HFF-Myc (cell line): ENCODE data around the gene MSMO1.
"Not testable (repeated sequence)": the region's sequence is repeated elsewhere in the genome, so short reads cannot be mapped to it uniquely, and the experiment has no call there.

Experiments
- DNase-seq: peaks from one replicate; pipeline ENCODE4 v3.0.0-alpha.2; 2011; ENCODE audit warnings: low read depth; ENCODE audit errors: extremely low read depth
- H3K4me3 ChIP-seq: replicated peaks from 2 replicates; pipeline ENCODE4 v1.5.1; 2011; ENCODE audit warnings: low read depth, mild to moderate bottlenecking, control low read depth, low read length
- CTCF ChIP-seq: IDR thresholded peaks from 2 replicates; pipeline ENCODE4 v1.5.1; 2012; ENCODE audit warnings: mild to moderate bottlenecking, low read depth, low read length, control low read depth; ENCODE audit errors: missing control alignments

The MSMO1 gene

GRCh38 chr4:165327211-165328100 lies at the start of gene MSMO1:
Gene MSMO1, plus strand, starts transcription at chr4:165327669. Its CDS starts 5,702 bp downstream, at chr4:165333371.
- no peak for TF ChIP-seq CTCF

DNA sequence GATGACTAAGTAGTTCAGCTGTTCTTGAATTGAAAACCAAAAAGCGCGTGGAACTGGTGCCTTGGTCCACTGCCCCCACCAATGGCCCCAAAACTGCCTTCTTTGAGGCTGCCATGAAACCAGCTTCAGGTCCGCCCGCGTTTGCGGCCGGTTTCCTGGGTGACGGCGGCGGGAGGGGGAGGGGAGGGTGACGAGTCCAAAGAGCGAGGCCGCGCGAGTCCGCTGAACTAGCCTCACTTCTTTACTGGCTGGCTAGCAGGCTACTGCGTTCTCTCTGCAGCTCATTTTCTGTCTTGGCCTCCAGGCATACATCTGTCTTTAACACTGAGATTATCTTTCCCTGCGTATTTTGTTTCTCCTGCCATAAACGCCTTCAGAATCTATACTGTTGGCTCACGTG lies 47.9 kb upstream of the MSMO1 start:
- not testable (repeated sequence) for H3K4me3 ChIP-seq, DNase-seq

More at GRCh38 chr4:165327211-165328100, at the start of gene MSMO1:
- peak within 1 kb of the TSS; percentile 65 for H3K4me3 ChIP-seq
- DNase-seq = peak; percentile 97

DNA sequence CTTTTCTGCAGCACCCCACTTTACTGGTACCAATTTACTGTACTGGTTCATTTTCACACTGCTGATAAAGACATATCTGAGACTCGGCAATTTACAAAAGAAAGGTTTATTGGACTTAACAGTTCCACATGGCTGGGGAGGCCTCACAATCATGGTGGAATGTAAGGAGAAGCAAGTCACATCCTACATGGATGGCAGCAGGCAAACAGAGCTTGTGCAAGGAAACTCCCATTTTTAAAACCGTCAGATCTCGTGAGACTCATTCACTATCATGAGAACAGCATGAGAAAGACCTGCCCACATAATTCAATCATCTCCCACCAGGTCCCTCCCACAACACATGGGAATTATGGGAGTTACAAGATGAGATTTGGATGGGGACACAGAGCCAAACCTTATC lies 42.8 kb upstream of the MSMO1 start:
- DNase-seq = not testable (repeated sequence)

DNA sequence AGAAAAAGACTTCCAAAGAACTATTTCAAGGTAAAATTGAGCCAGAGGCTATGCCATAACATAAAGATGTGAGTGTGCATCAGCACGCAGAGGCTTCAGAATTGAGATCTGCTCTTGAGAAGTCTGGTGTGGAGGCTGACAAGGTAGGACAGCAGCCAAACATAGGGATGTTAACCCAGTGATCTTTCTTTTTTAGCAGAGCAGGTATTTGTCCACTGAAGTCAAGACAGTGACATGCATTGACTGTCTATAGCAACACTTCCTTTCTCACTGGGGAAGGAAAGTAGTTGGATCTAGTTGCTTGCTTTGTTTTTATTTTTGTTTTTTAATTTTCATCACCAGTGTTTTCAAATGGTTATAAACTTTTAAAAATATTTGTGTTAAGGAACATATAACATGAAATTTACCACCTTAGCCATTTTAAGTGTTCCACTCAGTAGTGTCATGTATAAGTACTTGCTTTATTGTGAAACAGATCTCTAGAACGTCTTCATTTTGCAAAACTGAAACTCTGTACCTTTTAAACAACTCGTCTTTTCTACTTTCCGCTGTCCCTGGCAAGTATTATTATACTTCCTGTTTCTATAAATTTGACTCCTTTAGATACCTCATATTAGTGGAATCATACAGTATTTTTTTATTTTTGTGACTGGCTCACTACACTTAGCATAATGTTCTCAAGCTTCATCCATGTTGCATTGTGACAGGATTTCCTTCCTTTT lies 40.7 kb upstream of the MSMO1 start:
- not testable (repeated sequence) for DNase-seq, H3K4me3 ChIP-seq

More for the DNA sequence above, 42.8 kb upstream of the MSMO1 start:
- H3K4me3 ChIP-seq = not testable (repeated sequence)

DNA sequence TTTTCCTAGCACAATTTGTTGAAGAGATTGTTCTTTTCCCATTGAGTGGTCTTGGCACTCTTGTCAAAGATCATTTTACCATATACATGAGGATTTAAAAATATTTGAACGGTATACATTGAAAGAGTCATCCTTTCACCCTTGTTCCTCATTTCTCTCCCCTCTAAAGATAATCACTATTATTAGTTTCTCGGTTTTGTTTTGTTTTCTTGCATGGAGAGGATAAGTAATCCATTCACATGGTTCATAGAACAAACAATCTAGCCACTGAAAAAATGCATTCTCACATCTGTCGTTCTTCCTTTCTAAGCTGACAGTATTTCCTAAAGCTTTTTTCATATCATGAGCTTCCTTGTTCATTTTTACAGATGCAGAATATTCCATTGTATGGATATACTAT lies 39.2 kb upstream of the MSMO1 start:
- TF ChIP-seq CTCF = no peak
- H3K4me3 ChIP-seq = no peak overlapping the region
- DNase-seq = no peak

DNA sequence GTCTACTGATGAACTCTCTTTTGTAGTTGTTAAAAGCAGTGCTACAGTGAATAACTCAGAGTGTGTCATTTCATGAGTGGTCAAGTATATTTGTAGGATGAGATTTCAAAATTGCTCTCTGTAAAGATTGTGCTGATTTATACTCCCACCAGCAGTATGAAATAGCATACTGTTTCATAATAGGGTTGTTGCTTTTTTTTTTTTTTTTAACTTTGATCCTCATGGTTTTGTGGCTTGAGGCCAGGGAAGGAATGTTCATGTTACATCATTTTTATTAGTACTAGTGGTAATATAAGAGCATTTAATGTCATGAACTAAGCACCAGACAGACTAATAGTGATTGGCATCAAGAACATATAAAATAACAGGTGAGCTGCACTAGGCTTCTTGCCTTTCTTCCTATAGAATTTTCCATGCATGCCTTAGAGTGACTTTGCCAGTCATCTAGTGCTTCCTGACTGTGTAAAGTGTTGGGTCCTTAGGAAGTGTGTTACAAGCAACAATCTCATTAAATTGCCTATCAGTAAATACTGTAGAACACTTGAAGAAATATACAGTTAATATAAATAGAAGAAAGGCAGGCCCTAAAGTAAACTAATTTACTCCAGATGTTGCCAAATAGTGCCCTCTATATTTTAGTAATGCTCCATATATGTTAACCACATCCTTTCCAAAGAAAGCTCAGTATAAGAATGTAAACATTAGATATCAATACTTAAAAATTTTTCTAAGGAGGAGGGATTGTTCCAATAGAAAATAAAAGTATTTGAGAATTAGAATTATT lies 38.6 kb upstream of the MSMO1 start:
- DNase-seq = peak; percentile 27
- TF ChIP-seq CTCF = no peak
- H3K4me3 ChIP-seq = no peak overlapping the region

GRCh38 chr4:165289423-165289785 lies 38.1 kb upstream of the MSMO1 start:
- no peak for DNase-seq
- no peak overlapping the region for H3K4me3 ChIP-seq
- no peak for TF ChIP-seq CTCF

- peak; percentile 26 for DNase-seq
- TF ChIP-seq CTCF = no peak
- no peak overlapping the region for H3K4me3 ChIP-seq
Observed at GRCh38 chr4:165293061-165293460, 34.4 kb upstream of the MSMO1 start.
